Measurements from ENCODE around the gene FRAT2. TPM values are rescaled to one million over a fixed set of nuclear protein-coding genes. Genes with fewer than 3 reads are reported as not detected.

The FRAT2 gene
- total RNA-seq, 6 donors from 2014 or later = 19.0 to 33.3 (median 29.5) TPM

DNA sequence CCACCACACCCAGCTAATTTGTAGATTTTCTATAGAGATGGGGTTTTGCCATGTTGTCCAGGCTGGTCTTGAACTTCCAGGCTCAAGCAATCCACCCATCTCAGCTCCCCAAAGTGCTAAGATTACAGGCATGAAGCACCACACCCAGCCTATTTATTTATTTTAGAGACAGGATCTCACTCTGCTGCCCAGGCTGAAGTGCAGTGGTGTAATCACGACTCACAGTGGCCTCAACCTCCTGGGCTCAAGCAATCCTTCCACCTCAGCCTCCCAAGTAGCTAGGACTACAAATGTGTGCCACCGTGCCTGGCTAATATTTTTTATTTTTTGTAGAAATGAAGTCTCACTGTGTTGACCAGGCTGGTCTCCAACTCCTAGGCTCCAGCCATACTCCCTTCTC, 6.9 kb upstream of the FRAT2 start:
- Histone ChIP-seq H3K27me3 (no peaks in the 10 kb centered on the region), H3K4me1 (peaks cover 11 to 15% (median 13%) of the 10 kb centered on the region in 4 donors), H3K36me3 (no peaks in the 10 kb centered on the region), H3K27ac (no peak overlapping the region), H3K9me3 (no peaks in the 10 kb centered on the region), H3K4me3 (no peak overlapping the region)
- ATAC-seq (ENCODE audit: low FRiP score in 2 of 2) (no peak), DNase-seq (no peak)
- WGBS, 2 donors = 70 to 78% methylated on average over 2 of the region's 2 CpGs
- no peak for TF ChIP-seq POLR2AphosphoS5 (IDR thresholded peaks at IDR 0.05)
- TF ChIP-seq EP300 (IDR thresholded peaks at IDR 0.05) = no peak
- TF ChIP-seq POLR2A (IDR thresholded peaks at IDR 0.05) = no peak
- TF ChIP-seq, protein P1, sequence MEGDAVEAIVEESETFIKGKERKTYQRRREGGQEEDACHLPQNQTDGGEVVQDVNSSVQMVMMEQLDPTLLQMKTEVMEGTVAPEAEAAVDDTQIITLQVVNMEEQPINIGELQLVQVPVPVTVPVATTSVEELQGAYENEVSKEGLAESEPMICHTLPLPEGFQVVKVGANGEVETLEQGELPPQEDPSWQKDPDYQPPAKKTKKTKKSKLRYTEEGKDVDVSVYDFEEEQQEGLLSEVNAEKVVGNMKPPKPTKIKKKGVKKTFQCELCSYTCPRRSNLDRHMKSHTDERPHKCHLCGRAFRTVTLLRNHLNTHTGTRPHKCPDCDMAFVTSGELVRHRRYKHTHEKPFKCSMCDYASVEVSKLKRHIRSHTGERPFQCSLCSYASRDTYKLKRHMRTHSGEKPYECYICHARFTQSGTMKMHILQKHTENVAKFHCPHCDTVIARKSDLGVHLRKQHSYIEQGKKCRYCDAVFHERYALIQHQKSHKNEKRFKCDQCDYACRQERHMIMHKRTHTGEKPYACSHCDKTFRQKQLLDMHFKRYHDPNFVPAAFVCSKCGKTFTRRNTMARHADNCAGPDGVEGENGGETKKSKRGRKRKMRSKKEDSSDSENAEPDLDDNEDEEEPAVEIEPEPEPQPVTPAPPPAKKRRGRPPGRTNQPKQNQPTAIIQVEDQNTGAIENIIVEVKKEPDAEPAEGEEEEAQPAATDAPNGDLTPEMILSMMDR (IDR thresholded peaks at IDR 0.05) = no peak

DNA sequence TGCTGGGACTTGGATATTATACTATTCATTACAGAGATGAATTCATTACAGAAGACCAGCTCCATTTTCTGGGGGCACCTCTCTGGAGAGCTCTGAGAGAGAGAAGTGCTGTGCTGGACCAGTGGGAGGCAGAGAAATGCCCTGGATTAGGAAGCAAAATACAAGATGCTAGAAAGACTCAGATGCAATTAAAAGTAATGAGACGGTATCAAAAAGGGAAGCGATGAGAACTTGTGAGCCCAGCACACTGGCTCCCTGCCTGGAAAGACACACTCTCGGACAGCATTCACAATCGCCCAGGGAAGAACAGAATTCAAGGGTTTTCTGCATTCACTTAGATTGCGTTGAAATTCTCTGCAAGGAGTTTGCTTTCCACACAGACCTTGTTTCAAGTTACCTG, 3.5 kb upstream of the FRAT2 start:
- Histone ChIP-seq H3K4me3 (no peak overlapping the region), H3K36me3 (no peaks in the 10 kb centered on the region), H3K27me3 (no peaks in the 10 kb centered on the region), H3K27ac (no peak overlapping the region), H3K4me1 (peaks cover 19 to 36% (median 26%) of the 10 kb centered on the region in 4 donors), H3K9me3 (no peaks in the 10 kb centered on the region)
- no peak for ATAC-seq (ENCODE audit: low FRiP score in 2 of 2)
- no peak for DNase-seq
- TF ChIP-seq POLR2AphosphoS5 (IDR thresholded peaks at IDR 0.05) = no peak
- TF ChIP-seq, protein P1 (IDR thresholded peaks at IDR 0.05) = no peak
- no peak for TF ChIP-seq EP300 (IDR thresholded peaks at IDR 0.05)
- TF ChIP-seq POLR2A (IDR thresholded peaks at IDR 0.05) = no peak
- WGBS, 2 donors = 47 to 56% methylated on average over 5 of the region's 5 CpGs

DNA sequence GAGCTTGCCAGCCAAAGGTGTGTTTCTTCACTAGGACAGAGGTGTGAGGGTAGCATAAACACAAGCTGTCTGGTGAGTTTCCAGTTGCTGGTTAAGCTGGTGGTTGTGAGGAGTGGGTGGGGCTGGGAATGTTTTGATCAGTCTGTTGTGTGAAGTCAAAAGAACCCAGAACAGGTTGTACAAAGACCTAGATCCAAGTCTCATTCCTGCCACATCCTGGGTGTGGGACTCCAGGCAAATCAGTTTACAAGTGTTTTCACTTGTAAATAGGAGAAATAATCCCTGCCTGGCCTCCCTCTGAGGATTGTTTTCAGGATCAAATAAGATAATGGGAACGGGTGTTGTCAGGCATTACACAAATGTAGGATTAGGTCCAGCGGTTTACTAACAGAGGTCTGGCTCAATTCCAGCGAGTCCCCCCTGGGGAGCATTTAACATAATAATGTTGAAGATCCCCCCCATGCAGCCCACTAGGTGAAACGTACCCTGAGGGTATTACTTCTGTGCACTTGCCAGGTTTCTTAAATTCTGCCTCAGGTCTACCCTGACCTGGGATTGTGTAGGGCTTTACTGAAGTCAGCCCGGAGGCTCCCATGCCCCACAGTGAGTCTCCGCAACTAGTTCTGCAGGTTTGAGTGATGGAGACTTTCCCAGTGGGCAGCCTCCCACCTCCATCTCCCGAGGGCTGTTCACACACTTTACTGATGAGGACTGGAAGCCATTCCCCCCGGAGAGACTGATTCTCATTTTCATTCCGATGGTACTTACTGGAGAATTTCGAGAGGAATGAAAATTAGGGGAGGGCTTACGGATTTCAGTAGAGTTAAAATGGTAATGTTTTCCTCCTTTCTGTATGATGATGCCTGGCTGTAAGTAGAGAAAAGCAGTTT, 2.7 kb upstream of the FRAT2 start:
- Histone ChIP-seq H3K9me3 (no peaks in the 10 kb centered on the region), H3K4me3 (no peak overlapping the region), H3K36me3 (no peaks in the 10 kb centered on the region), H3K4me1 (peaks cover 20 to 45% (median 32%) of the 10 kb centered on the region in 4 donors), H3K27ac (peak overlapping the region; percentile 46 to 94 (median 68)), H3K27me3 (no peaks in the 10 kb centered on the region)
- TF ChIP-seq, protein P1 (IDR thresholded peaks at IDR 0.05) = no peak
- peak in 1 of 4 donors; percentile 6 for TF ChIP-seq POLR2A (IDR thresholded peaks at IDR 0.05)
- TF ChIP-seq EP300 (IDR thresholded peaks at IDR 0.05) = peak in 1 of 4 donors; percentile 19
- no peak for TF ChIP-seq POLR2AphosphoS5 (IDR thresholded peaks at IDR 0.05)
- 36 to 45% methylated on average over 10 to 11 of the region's 11 CpGs for WGBS, 2 donors
- peak in 1 of 2 donors; percentile 19 for ATAC-seq (ENCODE audit: low FRiP score in 2 of 2)
- DNase-seq = peak in 1 of 2 donors; percentile 66

DNA sequence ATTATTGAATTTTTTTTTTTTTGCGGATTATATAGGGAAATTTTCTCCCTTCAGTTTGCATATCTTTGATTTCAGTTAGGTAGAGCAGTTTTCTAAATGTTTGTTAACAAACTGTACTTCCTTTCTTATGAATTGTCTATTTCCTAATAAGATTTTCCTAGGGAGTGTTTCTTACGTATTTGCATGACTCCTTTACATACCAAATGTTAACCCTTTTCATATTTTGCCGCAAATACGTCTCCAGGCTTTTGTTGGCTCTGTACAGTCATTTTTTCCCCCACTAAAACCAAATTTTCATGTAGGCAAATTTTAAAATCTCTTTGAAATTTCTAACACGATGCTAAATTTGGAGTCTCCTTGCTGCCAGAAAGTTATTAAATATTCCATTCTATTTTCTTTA, 1.9 kb upstream of the FRAT2 start:
- DNase-seq = no peak
- 38 to 43% methylated on average over 5 of the region's 5 CpGs for WGBS, 2 donors
- no peaks in the 10 kb centered on the region for H3K9me3 ChIP-seq
- no peaks in the 10 kb centered on the region for H3K36me3 ChIP-seq
- no peaks in the 10 kb centered on the region for H3K27me3 ChIP-seq
- peak overlapping the region; percentile 46 to 95 (median 86) for H3K27ac ChIP-seq
- no peak overlapping the region for H3K4me3 ChIP-seq
- no peak for TF ChIP-seq EP300 (IDR thresholded peaks at IDR 0.05)
- TF ChIP-seq, protein P1 (IDR thresholded peaks at IDR 0.05) = no peak
- TF ChIP-seq POLR2A (IDR thresholded peaks at IDR 0.05) = no peak
- no peak for TF ChIP-seq POLR2AphosphoS5 (IDR thresholded peaks at IDR 0.05)
- no peak for ATAC-seq (ENCODE audit: low FRiP score in 2 of 2)
- H3K4me1 ChIP-seq = peaks cover 28 to 52% (median 39%) of the 10 kb centered on the region in 4 donors
